GM21529 (cell line): ENCODE data around the gene NRK.
"Not testable (repeated sequence)": the region's sequence is repeated elsewhere in the genome, so short reads cannot be mapped to it uniquely, and the experiment has no call there.

Source experiments
- ATAC-seq: cut with Tn5 transposase; IDR thresholded peaks from one replicate; pipeline ENCODE4 v1.9.1; 2021; ENCODE audit not compliant: unreplicated experiment

The NRK gene

DNA sequence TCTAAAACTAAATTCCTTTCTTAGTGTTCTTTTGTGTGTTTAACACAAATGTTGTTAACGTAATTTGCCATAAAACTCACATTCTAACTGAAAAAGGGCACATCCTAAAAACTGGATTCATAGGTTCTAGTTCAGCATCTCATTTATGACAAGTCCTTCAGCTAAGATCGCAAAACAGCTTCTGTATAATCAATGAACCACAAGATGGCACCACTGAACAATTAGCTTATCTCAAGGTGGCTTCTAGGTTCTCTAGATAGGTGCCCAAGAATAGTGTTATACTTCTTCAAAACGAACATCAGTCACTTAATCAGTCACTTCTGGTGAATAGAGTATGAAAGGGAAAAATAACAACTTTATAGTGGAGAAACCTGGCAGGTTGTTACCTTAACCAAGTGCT is 54.3 kb downstream of the NRK start:
- ATAC-seq, result no peak

DNA sequence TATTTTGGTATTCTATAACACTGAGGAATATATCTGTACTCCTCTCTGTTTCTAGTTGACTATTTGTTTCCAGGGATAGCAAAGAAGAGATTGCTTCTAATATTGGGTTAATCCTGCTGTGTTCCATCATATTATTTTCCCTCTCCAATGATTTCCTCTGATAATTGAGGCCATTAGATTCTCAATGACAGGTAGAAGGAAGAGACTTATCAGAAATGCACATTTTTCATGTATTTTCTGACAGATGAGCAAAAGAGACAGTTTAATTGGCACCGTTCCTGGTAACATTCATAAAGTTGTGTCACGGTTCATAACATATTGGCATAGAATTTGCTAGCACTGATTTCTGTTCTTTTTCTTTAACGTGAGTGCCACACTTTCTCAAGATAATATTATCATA is 58.2 kb downstream of the NRK start:
- no peak for ATAC-seq

DNA sequence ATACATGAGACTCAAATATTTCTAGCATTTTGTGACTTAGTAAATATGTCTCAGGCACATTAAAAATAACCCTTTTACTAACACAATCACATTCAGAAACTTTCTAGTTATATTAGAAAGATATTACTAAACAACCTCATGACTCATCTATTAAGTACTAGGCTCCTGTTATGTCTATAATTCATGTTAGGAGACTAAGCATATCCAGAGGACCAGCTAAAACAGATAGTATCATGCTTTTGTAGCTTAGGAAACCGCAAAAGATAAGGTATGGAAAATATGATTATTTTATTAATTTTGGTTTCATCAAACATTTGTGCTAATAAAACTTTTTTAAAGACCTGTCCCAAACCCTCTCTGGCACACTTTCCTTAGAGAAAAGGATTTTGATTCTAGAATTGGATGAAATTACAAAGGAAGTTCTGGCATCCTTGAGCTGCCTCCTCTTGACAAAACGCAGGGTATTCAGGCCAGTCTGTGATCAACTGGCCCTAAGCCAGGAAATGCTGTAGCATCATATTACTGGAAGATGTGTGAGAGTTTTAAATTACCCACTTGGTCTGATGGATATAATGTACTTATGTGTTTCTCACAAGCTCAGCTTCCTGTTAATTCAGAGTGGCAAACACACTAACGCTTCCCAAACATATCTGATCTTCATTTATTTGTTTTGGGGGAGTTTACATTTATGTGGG is 60.4 kb downstream of the NRK start:
- no peak for ATAC-seq

DNA sequence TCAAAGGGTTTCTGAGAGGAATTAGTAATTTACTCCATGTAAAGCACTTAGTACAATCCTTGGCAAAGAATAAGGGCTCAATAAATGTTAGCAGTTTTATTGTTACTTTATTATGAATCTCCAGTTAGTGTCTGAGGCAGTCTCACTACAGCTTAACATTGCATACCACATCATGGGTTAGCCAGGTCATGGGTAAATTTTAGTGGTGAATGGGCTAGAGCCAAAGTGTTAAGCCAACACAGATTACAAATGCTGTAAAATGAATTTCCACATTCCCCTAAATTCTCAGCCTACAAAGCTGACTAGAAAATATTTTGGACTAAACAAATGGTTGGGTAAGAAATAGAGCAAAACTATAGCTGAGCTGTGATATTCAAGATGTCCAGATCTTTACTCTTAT is 72.4 kb downstream of the NRK start:
- ATAC-seq, result no peak

DNA sequence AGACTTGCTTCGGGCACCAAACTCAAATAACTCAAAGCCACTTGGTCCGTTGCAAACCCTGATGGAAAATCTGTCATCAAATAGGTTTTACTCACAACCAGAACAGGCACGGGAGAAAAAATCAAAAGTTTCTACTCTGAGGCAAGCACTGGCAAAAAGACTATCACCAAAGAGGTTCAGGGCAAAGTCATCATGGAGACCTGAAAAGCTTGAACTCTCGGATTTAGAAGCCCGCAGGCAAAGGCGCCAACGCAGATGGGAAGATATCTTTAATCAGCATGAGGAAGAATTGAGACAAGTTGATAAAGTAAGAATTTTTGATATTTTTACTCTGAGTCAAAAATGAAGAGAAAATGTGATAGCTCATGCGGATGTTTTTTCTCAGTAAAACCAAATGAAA is 87.2 kb downstream of the NRK start:
- no peak for ATAC-seq

DNA sequence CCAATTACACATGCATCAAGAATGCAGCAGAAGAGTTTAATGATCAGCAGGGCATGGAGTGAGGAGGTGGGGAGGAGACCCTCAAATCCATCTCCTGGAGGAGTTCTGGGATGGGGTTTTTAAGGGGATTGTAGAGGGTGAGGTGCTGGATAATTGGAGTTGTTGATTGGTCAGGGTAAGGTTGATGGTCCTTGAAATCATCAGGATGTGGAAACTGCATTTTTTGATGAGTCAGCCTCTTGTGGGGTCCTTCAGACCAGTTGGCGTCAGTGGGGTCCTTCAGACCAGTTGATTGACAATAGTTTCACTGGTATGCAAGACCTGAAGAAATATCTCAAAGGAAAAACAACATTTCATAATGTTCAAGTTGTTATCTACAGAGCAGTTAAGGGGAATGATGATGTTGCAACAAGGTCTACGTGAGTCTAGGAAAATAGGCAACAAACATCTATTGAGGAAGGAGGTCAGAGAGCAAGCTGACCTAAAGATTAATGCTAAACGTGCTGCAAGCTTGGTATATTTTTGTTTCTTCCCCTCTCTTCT is 88.3 kb downstream of the NRK start:
- ATAC-seq, result no peak

DNA sequence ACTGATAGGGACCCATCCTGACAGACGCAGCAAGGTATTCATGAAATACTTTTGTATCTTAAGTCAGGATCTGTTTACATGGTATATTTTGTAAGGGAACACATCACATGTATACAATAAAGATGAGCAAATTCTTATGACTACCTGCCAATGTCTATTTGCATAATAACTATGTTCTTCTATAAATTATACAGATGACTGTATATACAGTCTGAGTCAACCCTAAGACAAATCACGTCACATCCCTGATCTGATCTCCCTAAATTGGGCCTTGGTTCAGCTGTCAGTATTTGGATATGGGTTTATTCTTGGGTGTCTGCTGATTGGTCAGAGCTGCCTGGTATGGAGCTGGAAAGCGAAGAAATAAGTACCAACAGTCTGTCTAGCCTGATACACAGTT is 122.9 kb downstream of the NRK start:
- ATAC-seq, result no peak

DNA sequence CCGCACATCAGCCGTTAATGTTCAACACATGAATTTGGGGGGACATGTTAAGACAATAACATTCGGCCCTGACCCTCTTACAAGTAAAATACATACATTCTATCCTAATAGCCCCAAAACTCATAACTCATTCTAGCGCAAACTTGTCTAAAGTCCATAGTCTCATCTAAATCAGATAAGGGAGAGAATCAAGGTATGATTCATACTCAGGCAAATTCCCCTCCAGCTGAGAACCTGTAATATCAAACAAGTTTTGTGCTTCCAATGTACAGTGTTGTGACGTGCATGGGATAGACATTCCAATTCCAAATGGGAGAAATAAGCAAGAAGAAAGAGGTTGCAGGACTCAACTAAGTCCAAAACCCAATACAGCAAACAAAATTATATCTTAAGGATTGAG is 147.1 kb downstream of the NRK start:
- ATAC-seq, result no peak

DNA sequence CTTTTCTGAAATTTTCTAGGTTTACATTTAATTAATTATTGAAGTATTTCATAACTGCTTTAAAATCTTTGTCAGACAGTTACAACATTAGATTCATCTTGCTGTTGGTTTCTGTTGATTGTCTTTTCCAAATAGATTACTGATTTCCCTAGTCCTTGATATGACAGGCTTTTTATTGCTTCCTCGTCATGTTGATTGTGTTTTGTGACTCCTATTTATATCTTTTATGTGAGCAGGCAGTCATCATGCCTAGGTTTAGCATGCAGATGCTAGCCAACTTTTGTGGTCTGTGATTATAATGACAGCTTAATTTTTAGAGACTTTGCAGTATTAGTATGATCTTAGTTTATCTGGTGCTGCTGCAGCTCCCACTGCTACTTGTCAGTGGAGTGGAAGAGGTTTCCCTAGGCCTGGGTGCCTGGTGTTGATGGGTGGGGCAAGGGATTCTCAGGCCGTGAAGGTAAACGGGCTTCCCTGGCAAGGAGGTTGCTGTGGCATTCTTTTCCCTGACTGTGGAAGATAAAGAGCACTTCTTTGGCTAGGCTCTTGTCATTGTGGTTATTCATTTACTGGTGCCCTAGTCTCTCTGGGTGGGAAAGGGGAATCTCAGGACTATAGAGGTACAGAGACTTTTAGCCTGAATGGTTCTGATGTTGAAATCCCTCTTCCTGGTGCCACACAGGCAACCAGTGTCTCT is 150.5 kb downstream of the NRK start:
- ATAC-seq, result no peak

DNA sequence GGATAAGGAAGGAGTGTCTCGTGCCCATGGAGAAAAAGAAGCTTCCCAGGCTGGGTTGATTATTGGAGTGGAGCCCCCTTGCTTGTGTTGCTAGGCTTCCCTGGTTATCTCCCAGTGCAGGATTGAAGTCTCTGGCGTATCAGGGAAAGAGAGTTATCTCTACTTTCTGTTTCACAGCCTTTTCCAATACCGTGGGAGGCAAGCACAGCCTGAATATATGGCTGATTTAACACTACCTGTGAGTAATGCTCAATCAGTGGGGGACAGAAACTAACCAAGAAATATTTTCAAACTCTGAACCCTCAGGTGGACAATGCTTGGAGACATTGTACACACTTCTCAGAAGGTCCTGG is 151.0 kb downstream of the NRK start:
- ATAC-seq, result no peak

DNA sequence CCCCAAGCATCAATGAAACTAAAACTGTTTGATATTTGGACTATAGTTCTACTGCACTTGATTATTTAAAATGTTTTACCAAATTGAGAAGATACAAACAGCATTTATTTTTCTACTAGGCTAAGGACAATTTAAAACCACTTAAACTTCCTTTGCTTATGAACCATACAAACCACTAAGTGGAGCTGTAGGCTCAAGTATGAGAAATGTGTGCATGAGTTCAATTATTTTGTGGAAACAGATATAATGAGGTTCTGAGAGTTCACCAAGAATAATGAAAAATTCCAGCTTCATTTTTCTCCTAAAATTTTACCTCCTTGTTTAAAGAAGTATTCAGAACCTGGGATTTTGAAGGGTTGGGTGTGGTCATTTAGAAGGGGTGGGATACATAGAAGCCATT is 153.0 kb downstream of the NRK start:
- ATAC-seq, result no peak

DNA sequence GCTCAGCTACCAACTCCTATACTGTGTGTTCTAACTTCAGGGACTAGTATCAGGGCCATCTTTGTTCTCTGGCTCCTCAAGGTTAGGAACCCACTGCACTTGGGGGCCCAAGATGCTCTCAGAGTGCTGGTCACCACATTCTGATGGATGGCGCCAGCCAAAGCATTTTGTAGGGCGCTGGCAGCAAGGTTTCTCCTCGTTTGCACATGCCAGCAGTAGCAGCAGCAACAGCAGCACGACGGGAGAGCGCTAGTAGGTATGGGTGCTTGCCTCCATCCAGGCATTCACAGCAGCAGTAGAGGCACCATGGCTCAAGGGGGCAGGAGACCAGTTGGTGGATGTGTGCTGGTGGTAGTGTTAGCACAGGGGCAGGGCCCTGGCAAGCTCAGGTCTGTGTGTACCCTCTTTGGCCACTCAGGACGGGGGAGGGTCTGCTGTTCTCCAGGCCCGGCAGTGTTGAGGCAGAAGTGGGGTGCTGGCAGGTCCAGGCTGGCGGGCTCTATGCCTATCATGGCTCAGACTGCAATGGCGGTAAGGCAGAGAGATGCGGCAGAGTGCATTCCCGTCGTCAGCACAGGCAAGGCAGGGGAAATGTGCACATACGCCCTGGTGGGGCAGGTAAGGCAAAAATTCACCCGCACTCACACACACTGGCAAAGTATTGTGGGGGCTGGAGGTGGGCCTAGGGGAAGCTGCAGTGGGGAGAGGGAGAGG is 159.6 kb downstream of the NRK start:
- ATAC-seq, result no peak

DNA sequence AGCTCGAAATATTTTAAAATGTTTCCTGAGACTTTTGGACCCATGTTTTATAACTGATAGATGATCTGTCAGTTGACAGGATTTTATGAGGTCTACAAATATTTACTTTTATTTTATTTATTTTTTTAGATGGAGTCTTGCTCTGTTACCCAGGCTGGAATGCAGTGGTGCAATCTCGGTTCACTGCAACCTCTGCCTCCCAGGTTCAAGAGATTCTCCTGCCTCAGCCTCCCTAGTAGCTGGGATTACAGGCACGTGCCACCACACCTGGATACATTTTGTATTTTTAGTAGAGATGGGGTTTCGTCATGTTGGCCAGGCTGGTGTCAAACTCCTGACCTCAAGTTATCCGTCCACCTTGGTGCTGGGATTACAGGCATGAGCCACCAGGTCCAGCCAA is 166.1 kb downstream of the NRK start:
- ATAC-seq, result not testable (repeated sequence)

DNA sequence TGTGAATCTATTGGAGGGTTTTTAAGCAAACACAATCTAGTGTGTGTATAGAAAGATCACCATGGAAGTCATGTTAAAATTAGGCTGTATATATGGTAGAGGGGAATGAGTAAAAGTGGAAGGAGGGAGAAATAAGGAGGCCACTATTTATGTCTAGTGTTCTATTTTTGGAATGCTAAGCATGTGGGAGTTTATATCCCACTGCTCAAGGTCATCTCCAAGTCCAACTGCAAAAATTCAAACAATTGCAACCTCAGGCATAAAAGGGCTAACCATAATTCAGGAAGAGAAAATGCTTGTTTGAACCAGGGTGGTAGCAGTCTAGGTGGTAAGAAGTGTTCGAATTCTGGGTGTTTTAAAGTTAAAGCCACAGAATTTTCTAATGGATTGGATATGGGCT is 177.0 kb downstream of the NRK start:
- no peak for ATAC-seq

DNA sequence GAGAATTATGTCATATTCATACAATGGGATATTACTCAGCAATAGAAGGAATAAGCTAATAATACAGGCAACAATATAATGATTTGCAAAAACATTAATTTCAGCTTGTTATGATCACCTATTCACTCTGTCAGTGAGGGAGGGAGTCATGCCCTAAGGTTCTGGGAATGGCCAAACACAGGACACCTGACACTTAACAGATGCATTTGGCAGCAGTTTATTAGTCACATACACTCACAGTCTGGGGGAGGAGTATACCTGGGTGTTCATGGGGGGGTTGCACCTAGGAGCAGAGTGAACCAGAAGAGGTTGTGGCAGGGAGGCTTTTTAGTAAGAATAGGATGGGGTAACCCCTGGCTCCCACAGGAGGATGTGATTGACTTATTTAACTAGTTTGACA is 177.9 kb downstream of the NRK start:
- no peak for ATAC-seq

DNA sequence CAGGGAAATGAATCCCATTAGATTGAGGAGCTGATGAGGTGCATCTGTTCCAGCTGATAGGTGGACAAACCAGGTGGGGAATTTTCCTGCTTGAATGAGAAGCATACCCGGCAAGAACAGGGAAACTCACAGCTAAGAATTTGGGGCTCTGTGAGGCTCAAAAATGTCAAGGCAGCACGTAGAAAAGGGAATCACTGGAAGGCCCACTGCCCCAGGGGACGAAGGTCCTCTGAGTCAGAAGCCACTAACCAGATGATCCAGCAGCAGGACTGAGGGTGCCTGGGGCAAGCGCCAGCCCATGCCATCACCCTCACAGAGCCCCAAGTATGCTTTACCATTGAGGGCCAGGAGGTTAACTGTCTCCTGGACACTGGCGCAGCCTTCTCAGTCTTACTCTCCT is 178.3 kb downstream of the NRK start:
- not testable (repeated sequence) for ATAC-seq

DNA sequence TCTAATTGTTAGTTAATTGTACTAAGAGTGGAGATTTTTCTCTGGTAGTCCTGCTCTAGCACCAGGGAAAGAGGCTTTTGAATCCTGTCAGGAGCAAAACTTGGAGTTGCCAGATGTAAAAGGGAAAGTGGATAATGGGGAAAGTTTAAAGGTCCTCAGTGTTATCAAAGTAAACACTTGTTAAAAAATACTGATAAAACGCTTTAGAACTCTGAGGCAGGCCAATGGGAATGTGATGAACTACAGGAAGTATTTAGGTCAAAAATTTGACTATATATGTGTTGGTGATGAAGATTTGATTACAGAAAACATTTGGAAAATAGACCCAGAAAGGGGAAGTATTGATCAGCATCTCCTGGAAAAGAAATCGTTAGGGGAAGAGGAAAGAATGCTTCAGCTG is 183.3 kb downstream of the NRK start:
- no peak for ATAC-seq

DNA sequence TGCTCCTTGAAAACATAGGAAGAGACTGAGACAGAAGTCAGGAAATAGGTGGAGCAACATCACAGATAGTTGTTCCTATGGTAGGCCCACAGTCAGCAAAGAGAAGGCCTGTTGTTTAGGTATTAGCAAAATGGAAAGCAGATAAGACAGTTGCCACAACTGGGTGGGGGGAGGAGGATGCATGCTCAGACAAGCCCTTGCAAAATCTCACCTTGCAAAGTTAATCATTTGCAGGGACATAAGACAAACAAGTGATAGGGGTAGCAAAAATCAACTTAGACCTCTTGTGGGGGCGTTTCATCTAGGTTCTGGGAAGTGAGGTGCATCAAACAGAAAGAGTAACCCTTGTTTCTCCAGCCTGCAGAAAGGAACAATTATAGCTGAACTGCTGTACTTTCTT is 185.5 kb downstream of the NRK start:
- ATAC-seq, result no peak
